Measurements from ENCODE around the gene ZNF599. TPM values are rescaled to one million over a fixed set of nuclear protein-coding genes. Genes with fewer than 3 reads are reported as not detected.

ZNF599 gene
- total RNA-seq = 10 to 100 TPM in 2 of 5 experiments, 1 to 10 TPM in 3; 2.9 to 11.6 (median 5.3) TPM
- 10 to 100 TPM in 1 of 2 donors, 1 to 10 TPM in 1; 9.6 to 10.9 TPM for polyA plus RNA-seq
- total RNA-seq = 4.4 reads per million, percentile 22 among the genes with 10 or more reads in this experiment

GRCh38 chr19:34772697-34773554 lies at the start of gene ZNF599:
Gene ZNF599 (minus strand): TSS chr19:34773215. CDS start chr19:34772841, 374 bp downstream.
- H3K27me3 Mint-ChIP-seq = peaks cover 0 to 15% (median 5%) of the 10 kb centered on the region in 5 donors
- H3K9me3 ChIP-seq (ENCODE audit: control insufficient read depth in 2 of 3, low read length in 3 of 3) = no peaks in the 10 kb centered on the region
- H3K4me3 Mint-ChIP-seq = peak within 1 kb of the TSS; percentile 92 to 99 (median 96)
- ATAC-seq (peak; percentile 99), DNase-seq (peak; percentile 72 to 89 (median 87))
- peak within 1 kb of the TSS; percentile 81 for H3K27ac ChIP-seq (ENCODE audit: low read depth, low read length)
- peaks cover 0 to 12% (median 0%) of the 10 kb centered on the region in 3 experiments for H3K36me3 ChIP-seq (ENCODE audit: control insufficient read depth in 2 of 3, insufficient read depth in 3 of 3, low read length in 3 of 3)
- POLR2A ChIA-PET = interaction anchor here (0.8 to 1.6 kb wide), 5 partner anchors 16 to 240 kb away, joined by 3 to 7 read pairs (median 3); partner anchors contain the start of genes ZNF181, ZNF302 and ZNF792
- H3K27me3 ChIP-seq (ENCODE audit: control insufficient read depth in 2 of 2, insufficient read depth in 2 of 2, low read length in 2 of 2) = no peaks in the 10 kb centered on the region
- H3K4me1 Mint-ChIP-seq = peaks cover 13 to 21% (median 20%) of the 10 kb centered on the region in 7 donors
- CTCF ChIA-PET = interaction anchor here (1.3 kb wide), 1 partner anchor 241 kb away, joined by 3 read pairs; no protein-coding TSS in a partner anchor
- peaks cover 0 to 25% (median 4%) of the 10 kb centered on the region in 11 donors for H3K9me3 Mint-ChIP-seq
- peaks cover 7 to 10% of the 10 kb centered on the region in 2 donors for H3K4me1 ChIP-seq (ENCODE audit: control insufficient read depth in 2 of 2, insufficient read depth in 2 of 2, low read length in 2 of 2)
- intact Hi-C loops (cut with micrococcal nuclease) = loop anchor here (1.0 to 10.0 kb wide), 7 partner anchors 39 to 239 kb away; partner anchors contain the start of genes SCGB2B2 (in 2 of the 2), ZNF30 (in 2 of the 2), ZNF302 (in 2 of the 2) and ZNF181 (in 1 of the 2)
- H3K27ac Mint-ChIP-seq = peak within 1 kb of the TSS; percentile 84 to 97 (median 95)
- peaks cover 0 to 36% (median 21%) of the 10 kb centered on the region in 5 donors for H3K36me3 Mint-ChIP-seq
- H3K4me3 ChIP-seq (ENCODE audit: low read length) = peak within 1 kb of the TSS; percentile 88

- Histone ChIP-seq H3K4me3 (ENCODE audit: low read length) (no peak overlapping the region), H3K27me3 (ENCODE audit: control insufficient read depth in 2 of 2, insufficient read depth in 2 of 2, low read length in 2 of 2) (no peaks in the 10 kb centered on the region), H3K4me1 (ENCODE audit: control insufficient read depth in 2 of 2, insufficient read depth in 2 of 2, low read length in 2 of 2) (no peaks in the 10 kb centered on the region), H3K36me3 (ENCODE audit: control insufficient read depth in 2 of 3, insufficient read depth in 3 of 3, low read length in 3 of 3) (peaks cover 0 to 24% (median 0%) of the 10 kb centered on the region in 3 experiments), H3K27ac (ENCODE audit: low read depth, low read length) (no peak overlapping the region), H3K9me3 (ENCODE audit: control insufficient read depth in 2 of 3, low read length in 3 of 3) (no peaks in the 10 kb centered on the region)
- Mint-ChIP-seq H3K4me1 (peaks cover 0 to 6% (median 0%) of the 10 kb centered on the region in 7 donors), H3K4me3 (no peak overlapping the region), H3K27me3 (no peaks in the 10 kb centered on the region), H3K36me3 (peaks cover 2 to 69% (median 48%) of the 10 kb centered on the region in 5 donors), H3K9me3 (peaks cover 0 to 9% (median 0%) of the 10 kb centered on the region in 11 donors), H3K27ac (no peak overlapping the region)
- intact Hi-C loops (cut with micrococcal nuclease) = no loop called here
- no peak for ATAC-seq
- ChIA-PET POLR2A (no interaction called here), CTCF (no interaction called here)
- no peak for DNase-seq
Measured at GRCh38 chr19:34818270-34818669, 45.3 kb upstream of the ZNF599 start.

GRCh38 chr19:34816708-34817107 lies 43.7 kb upstream of the ZNF599 start:
- ChIA-PET CTCF (no interaction called here), POLR2A (no interaction called here)
- H3K27ac Mint-ChIP-seq = no peak overlapping the region
- intact Hi-C loops (cut with micrococcal nuclease) = no loop called here
- Histone ChIP-seq H3K4me1 (ENCODE audit: control insufficient read depth in 2 of 2, insufficient read depth in 2 of 2, low read length in 2 of 2) (no peaks in the 10 kb centered on the region), H3K36me3 (ENCODE audit: control insufficient read depth in 2 of 3, insufficient read depth in 3 of 3, low read length in 3 of 3) (peaks cover 0 to 24% (median 0%) of the 10 kb centered on the region in 3 experiments), H3K4me3 (ENCODE audit: low read length) (no peak overlapping the region), H3K9me3 (ENCODE audit: control insufficient read depth in 2 of 3, low read length in 3 of 3) (no peaks in the 10 kb centered on the region), H3K27me3 (ENCODE audit: control insufficient read depth in 2 of 2, insufficient read depth in 2 of 2, low read length in 2 of 2) (no peaks in the 10 kb centered on the region), H3K27ac (ENCODE audit: low read depth, low read length) (no peak overlapping the region)
- DNase-seq (no peak), ATAC-seq (no peak)
- peaks cover 0 to 8% (median 0%) of the 10 kb centered on the region in 7 donors for H3K4me1 Mint-ChIP-seq
- H3K9me3 Mint-ChIP-seq = peaks cover 0 to 9% (median 0%) of the 10 kb centered on the region in 11 donors
- peaks cover 2 to 71% (median 49%) of the 10 kb centered on the region in 5 donors for H3K36me3 Mint-ChIP-seq
- H3K27me3 Mint-ChIP-seq = no peaks in the 10 kb centered on the region
- H3K4me3 Mint-ChIP-seq = no peak overlapping the region

- DNase-seq (no peak), ATAC-seq (no peak)
- no peak overlapping the region for H3K27ac Mint-ChIP-seq
- Histone ChIP-seq H3K4me1 (ENCODE audit: control insufficient read depth in 2 of 2, insufficient read depth in 2 of 2, low read length in 2 of 2) (no peaks in the 10 kb centered on the region), H3K9me3 (ENCODE audit: control insufficient read depth in 2 of 3, low read length in 3 of 3) (no peaks in the 10 kb centered on the region), H3K27me3 (ENCODE audit: control insufficient read depth in 2 of 2, insufficient read depth in 2 of 2, low read length in 2 of 2) (no peaks in the 10 kb centered on the region), H3K36me3 (ENCODE audit: control insufficient read depth in 2 of 3, insufficient read depth in 3 of 3, low read length in 3 of 3) (no peaks in the 10 kb centered on the region), H3K27ac (ENCODE audit: low read depth, low read length) (no peak overlapping the region), H3K4me3 (ENCODE audit: low read length) (no peak overlapping the region)
- H3K27me3 Mint-ChIP-seq = no peaks in the 10 kb centered on the region
- peaks cover 8 to 29% (median 22%) of the 10 kb centered on the region in 11 donors for H3K9me3 Mint-ChIP-seq
- H3K4me3 Mint-ChIP-seq = peak overlapping the region in 1 of 10 donors; percentile 51
- peaks cover 0 to 5% (median 0%) of the 10 kb centered on the region in 7 donors for H3K4me1 Mint-ChIP-seq
- intact Hi-C loops (cut with micrococcal nuclease) = no loop called here
- ChIA-PET CTCF (interaction anchor here (0.5 kb wide), 1 partner anchor 18 kb away, joined by 3 read pairs; no protein-coding TSS in a partner anchor), POLR2A (no interaction called here)
- peaks cover 0 to 50% (median 30%) of the 10 kb centered on the region in 5 donors for H3K36me3 Mint-ChIP-seq
Measured at GRCh38 chr19:34808566-34808965, 35.6 kb upstream of the ZNF599 start.

GRCh38 chr19:34806976-34807860 lies 34.2 kb upstream of the ZNF599 start:
- no peaks in the 10 kb centered on the region for H3K4me1 ChIP-seq (ENCODE audit: control insufficient read depth in 2 of 2, insufficient read depth in 2 of 2, low read length in 2 of 2)
- Mint-ChIP-seq H3K4me3 (no peak overlapping the region), H3K27ac (no peak overlapping the region), H3K36me3 (peaks cover 0 to 45% (median 31%) of the 10 kb centered on the region in 5 donors), H3K27me3 (no peaks in the 10 kb centered on the region), H3K4me1 (peaks cover 0 to 5% (median 0%) of the 10 kb centered on the region in 7 donors), H3K9me3 (peaks cover 9 to 36% (median 24%) of the 10 kb centered on the region in 11 donors)
- DNase-seq = no peak
- no peaks in the 10 kb centered on the region for H3K27me3 ChIP-seq (ENCODE audit: control insufficient read depth in 2 of 2, insufficient read depth in 2 of 2, low read length in 2 of 2)
- no peaks in the 10 kb centered on the region for H3K36me3 ChIP-seq (ENCODE audit: control insufficient read depth in 2 of 3, insufficient read depth in 3 of 3, low read length in 3 of 3)
- no peak for ATAC-seq
- no peak overlapping the region for H3K4me3 ChIP-seq (ENCODE audit: low read length)
- no peaks in the 10 kb centered on the region for H3K9me3 ChIP-seq (ENCODE audit: control insufficient read depth in 2 of 3, low read length in 3 of 3)
- intact Hi-C loops (cut with micrococcal nuclease) = no loop called here
- CTCF ChIA-PET = no interaction called here
- POLR2A ChIA-PET = no interaction called here
- H3K27ac ChIP-seq (ENCODE audit: low read depth, low read length) = no peak overlapping the region

- CTCF ChIA-PET = no interaction called here
- no peak for ATAC-seq
- no peaks in the 10 kb centered on the region for H3K27me3 Mint-ChIP-seq
Measured at GRCh38 chr19:34804115-34804514, 31.1 kb upstream of the ZNF599 start.

More at GRCh38 chr19:34804115-34804514, 31.1 kb upstream of the ZNF599 start:
- peaks cover 6 to 46% (median 23%) of the 10 kb centered on the region in 11 donors for H3K9me3 Mint-ChIP-seq
- Histone ChIP-seq H3K4me3 (ENCODE audit: low read length) (no peak overlapping the region), H3K4me1 (ENCODE audit: control insufficient read depth in 2 of 2, insufficient read depth in 2 of 2, low read length in 2 of 2) (no peaks in the 10 kb centered on the region), H3K27me3 (ENCODE audit: control insufficient read depth in 2 of 2, insufficient read depth in 2 of 2, low read length in 2 of 2) (no peaks in the 10 kb centered on the region), H3K36me3 (ENCODE audit: control insufficient read depth in 2 of 3, insufficient read depth in 3 of 3, low read length in 3 of 3) (no peaks in the 10 kb centered on the region), H3K27ac (ENCODE audit: low read depth, low read length) (no peak overlapping the region), H3K9me3 (ENCODE audit: control insufficient read depth in 2 of 3, low read length in 3 of 3) (no peaks in the 10 kb centered on the region)
- H3K27ac Mint-ChIP-seq = no peak overlapping the region
- intact Hi-C loops (cut with micrococcal nuclease) = no loop called here
- H3K4me1 Mint-ChIP-seq = peaks cover 0 to 5% (median 0%) of the 10 kb centered on the region in 7 donors
- peaks cover 0 to 54% (median 36%) of the 10 kb centered on the region in 5 donors for H3K36me3 Mint-ChIP-seq
- no peak for DNase-seq
- POLR2A ChIA-PET = no interaction called here
- H3K4me3 Mint-ChIP-seq = no peak overlapping the region
